ENCODE measurements around the gene MRPS2.
"Not testable (repeated sequence)": the region's sequence is repeated elsewhere in the genome, so short reads cannot be mapped to it uniquely, and the experiment has no call there.

Gene MRPS2

GRCh38 chr9:135534826-135535225 lies 34.3 kb downstream of the MRPS2 start:
- not testable (repeated sequence) for DNase-seq (ENCODE audit: low read depth)

- not testable (repeated sequence) for DNase-seq (ENCODE audit: low read depth)
Observed at GRCh38 chr9:135535631-135536030, 35.1 kb downstream of the MRPS2 start.

- DNase-seq (ENCODE audit: low read depth) = peak; percentile 86
Observed at GRCh38 chr9:135536216-135536615, 35.7 kb downstream of the MRPS2 start.

GRCh38 chr9:135543262-135543894 lies 42.9 kb downstream of the MRPS2 start:
- DNase-seq (ENCODE audit: low read depth) = peak; percentile 16

- DNase-seq (ENCODE audit: low read depth) = no peak
Observed at GRCh38 chr9:135544981-135545635, 44.6 kb downstream of the MRPS2 start.

GRCh38 chr9:135545646-135546176 lies 45.2 kb downstream of the MRPS2 start, which contains the start of gene OBP2A:
OBP2A (plus strand) TSS chr9:135546126; CDS start chr9:135546181, 55 bp downstream.
- DNase-seq (ENCODE audit: low read depth) = not testable (repeated sequence)

GRCh38 chr9:135546792-135547617 lies 46.5 kb downstream of the MRPS2 start:
- DNase-seq (ENCODE audit: low read depth) = not testable (repeated sequence)

GRCh38 chr9:135547756-135548736 lies 47.6 kb downstream of the MRPS2 start:
- DNase-seq (ENCODE audit: low read depth) = no peak

GRCh38 chr9:135549478-135550343 lies 49.2 kb downstream of the MRPS2 start:
- not testable (repeated sequence) for DNase-seq (ENCODE audit: low read depth)

GRCh38 chr9:135550344-135550918 lies 49.9 kb downstream of the MRPS2 start:
- DNase-seq (ENCODE audit: low read depth) = no peak

- DNase-seq (ENCODE audit: low read depth) = no peak
Observed at GRCh38 chr9:135551031-135551430, 50.5 kb downstream of the MRPS2 start.

- DNase-seq (ENCODE audit: low read depth) = no peak
Observed at GRCh38 chr9:135551456-135551855, 51.0 kb downstream of the MRPS2 start.

- DNase-seq (ENCODE audit: low read depth) = no peak
Observed at GRCh38 chr9:135552021-135552697, 51.7 kb downstream of the MRPS2 start.

- DNase-seq (ENCODE audit: low read depth) = no peak
Observed at GRCh38 chr9:135552698-135553171, 52.3 kb downstream of the MRPS2 start.

Data from iris pigment epithelial cell (primary cell).